ENCODE results near the gene TBX1.

- TF ChIP-seq EP300 (IDR thresholded peaks at IDR 0.05; ENCODE audit: low read depth in 2 of 2, low read length in 2 of 2) = no peak
- no peak for TF ChIP-seq EP300 (CRISPR knock-in tag; IDR thresholded peaks at IDR 0.05; ENCODE audit: borderline replicate concordance)
- no peak for TF ChIP-seq ZBTB33 (CRISPR knock-in tag; IDR thresholded peaks at IDR 0.05)
- TF ChIP-seq ZNF777 (CRISPR knock-in tag; IDR thresholded peaks at IDR 0.05) = no peak
- TF ChIP-seq JUNB (CRISPR knock-in tag; IDR thresholded peaks at IDR 0.05; ENCODE audit: borderline replicate concordance) = no peak
- no peak for TF ChIP-seq POLR2G (IDR thresholded peaks at IDR 0.05; ENCODE audit: low read depth, low read length)
- TF ChIP-seq, protein P1, sequence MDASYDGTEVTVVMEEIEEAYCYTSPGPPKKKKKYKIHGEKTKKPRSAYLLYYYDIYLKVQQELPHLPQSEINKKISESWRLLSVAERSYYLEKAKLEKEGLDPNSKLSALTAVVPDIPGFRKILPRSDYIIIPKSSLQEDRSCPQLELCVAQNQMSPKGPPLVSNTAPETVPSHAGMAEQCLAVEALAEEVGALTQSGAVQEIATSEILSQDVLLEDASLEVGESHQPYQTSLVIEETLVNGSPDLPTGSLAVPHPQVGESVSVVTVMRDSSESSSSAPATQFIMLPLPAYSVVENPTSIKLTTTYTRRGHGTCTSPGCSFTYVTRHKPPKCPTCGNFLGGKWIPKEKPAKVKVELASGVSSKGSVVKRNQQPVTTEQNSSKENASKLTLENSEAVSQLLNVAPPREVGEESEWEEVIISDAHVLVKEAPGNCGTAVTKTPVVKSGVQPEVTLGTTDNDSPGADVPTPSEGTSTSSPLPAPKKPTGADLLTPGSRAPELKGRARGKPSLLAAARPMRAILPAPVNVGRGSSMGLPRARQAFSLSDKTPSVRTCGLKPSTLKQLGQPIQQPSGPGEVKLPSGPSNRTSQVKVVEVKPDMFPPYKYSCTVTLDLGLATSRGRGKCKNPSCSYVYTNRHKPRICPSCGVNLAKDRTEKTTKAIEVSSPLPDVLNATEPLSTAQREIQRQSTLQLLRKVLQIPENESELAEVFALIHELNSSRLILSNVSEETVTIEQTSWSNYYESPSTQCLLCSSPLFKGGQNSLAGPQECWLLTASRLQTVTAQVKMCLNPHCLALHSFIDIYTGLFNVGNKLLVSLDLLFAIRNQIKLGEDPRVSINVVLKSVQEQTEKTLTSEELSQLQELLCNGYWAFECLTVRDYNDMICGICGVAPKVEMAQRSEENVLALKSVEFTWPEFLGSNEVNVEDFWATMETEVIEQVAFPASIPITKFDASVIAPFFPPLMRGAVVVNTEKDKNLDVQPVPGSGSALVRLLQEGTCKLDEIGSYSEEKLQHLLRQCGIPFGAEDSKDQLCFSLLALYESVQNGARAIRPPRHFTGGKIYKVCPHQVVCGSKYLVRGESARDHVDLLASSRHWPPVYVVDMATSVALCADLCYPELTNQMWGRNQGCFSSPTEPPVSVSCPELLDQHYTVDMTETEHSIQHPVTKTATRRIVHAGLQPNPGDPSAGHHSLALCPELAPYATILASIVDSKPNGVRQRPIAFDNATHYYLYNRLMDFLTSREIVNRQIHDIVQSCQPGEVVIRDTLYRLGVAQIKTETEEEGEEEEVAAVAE (CRISPR knock-in tag; IDR thresholded peaks at IDR 0.05; ENCODE audit: borderline replicate concordance) = no peak
- TF ChIP-seq, protein P2, sequence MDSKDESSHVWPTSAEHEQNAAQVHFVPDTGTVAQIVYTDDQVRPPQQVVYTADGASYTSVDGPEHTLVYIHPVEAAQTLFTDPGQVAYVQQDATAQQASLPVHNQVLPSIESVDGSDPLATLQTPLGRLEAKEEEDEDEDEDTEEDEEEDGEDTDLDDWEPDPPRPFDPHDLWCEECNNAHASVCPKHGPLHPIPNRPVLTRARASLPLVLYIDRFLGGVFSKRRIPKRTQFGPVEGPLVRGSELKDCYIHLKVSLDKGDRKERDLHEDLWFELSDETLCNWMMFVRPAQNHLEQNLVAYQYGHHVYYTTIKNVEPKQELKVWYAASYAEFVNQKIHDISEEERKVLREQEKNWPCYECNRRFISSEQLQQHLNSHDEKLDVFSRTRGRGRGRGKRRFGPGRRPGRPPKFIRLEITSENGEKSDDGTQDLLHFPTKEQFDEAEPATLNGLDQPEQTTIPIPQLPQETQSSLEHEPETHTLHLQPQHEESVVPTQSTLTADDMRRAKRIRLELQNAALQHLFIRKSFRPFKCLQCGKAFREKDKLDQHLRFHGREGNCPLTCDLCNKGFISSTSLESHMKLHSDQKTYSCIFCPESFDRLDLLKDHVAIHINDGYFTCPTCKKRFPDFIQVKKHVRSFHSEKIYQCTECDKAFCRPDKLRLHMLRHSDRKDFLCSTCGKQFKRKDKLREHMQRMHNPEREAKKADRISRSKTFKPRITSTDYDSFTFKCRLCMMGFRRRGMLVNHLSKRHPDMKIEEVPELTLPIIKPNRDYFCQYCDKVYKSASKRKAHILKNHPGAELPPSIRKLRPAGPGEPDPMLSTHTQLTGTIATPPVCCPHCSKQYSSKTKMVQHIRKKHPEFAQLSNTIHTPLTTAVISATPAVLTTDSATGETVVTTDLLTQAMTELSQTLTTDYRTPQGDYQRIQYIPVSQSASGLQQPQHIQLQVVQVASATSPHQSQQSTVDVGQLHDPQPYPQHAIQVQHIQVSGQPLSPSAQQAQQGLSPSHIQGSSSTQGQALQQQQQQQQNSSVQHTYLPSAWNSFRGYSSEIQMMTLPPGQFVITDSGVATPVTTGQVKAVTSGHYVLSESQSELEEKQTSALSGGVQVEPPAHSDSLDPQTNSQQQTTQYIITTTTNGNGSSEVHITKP (CRISPR knock-in tag; IDR thresholded peaks at IDR 0.05; ENCODE audit: low read depth) = no peak
- no peak for TF ChIP-seq KDM1A (CRISPR knock-in tag; IDR thresholded peaks at IDR 0.05)
- TF ChIP-seq RARG (CRISPR knock-in tag; IDR thresholded peaks at IDR 0.05; ENCODE audit: low read depth) = no peak
- no peak for TF ChIP-seq TEAD2 (CRISPR knock-in tag; IDR thresholded peaks at IDR 0.05)
These were observed 5.3 kb upstream of the TBX1 start for GRCh38 chr22:19755145-19755710.
